Measurements from ENCODE around the gene ARHGAP15.
A peak's percentile ranks its signal among the peaks of the same experiment; 100 is the strongest.

The ARHGAP15 gene

DNA sequence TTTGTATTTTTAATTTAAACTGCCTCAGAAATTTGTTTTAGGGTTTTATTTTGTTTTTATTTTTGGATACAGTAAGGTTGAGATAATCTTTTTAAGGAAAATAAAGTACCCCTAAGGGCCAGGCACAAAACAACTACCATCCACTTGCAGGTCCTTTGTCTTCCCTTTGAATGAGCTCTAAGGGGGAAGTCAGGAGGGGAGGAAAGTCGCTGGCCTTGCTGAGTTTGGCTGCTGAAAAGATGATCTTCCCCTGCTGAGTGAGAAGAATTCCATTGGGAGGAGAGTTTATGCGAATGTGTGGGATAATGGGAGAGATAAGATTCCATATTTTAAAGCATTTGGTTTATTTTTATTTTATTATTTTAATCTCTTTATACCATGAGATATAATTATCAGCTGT lies 100.7 kb downstream of the ARHGAP15 start:
- DNase-seq = no peak

DNA sequence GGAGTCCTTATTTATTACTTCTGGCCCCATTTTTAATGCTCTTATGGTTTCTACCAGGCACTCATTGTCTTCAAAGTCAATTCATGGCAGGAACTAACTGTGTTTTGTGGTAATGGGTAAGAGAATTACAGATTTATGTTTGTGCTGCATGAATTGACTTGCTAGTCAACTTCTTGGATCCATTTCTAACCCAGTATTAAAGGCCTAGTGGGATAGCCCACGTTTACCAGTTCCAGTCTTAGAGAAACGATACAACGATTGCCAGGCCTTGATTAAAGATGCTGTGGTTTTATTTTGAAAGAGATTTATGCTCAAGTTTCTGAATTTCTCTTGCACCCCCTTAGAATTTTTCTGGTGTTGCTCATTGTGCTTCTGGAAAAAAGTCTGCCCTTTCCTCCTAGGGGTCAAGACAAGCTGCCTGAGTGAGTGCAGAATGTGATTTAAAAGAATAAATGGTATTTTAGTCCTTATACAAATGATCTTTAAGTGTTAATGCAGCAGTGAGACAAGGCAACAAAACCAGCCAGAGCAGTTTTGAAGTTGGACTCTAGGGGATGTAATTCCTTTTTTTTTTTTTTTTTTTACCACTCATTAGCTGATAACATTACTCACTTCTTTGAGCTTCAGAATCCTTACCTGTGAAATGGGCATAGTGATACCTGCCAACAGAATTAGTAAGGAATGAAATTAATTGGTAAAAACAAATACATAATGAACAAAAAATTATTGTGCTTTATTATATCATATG lies 101.5 kb downstream of the ARHGAP15 start:
- no peak for DNase-seq

DNA sequence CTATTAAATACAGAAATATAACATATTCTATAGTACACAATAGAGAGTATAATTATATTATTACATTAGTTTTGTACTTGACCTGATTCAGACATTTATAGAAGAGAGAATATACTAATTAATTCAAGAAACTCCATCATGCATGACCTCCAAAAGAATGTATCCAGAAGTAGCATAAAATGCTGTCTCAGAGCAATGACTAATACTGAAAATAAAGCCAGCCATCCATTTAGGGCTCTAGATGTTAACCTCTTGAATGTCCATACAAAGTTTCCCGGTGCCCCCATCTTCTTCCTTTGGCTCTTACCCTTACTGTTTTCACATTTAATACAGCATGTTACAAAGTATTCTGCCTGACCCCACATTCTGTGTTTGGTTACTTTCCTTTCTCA lies 102.0 kb downstream of the ARHGAP15 start:
- no peak for DNase-seq

DNA sequence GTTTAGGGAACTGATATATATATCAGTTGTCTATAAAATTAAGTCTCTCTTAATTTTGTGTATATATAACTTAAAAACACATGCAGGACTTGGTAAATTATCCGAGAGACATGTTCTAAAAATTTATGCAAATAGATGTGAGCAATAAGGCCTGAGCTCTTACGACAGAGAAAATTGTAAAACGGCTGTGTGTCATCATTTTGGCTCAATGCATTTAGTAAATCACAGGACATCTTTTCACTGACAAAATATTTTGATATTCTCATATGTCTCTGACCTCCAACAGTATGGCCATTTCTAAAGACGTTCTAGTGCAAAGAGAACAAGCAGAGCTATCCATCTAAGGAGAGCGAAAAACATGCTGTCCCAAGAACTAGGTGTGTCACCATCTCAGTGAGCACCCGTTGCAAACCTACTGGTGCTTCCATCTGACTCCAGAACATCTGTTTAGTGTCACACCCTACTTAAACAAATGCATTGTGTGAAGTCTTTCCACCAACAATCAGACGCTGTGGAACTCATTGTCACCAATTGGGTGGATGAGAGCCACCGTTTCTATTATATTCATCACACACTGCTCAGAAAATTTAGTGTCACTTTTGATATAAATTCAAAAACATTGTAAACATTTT lies 108.0 kb downstream of the ARHGAP15 start:
- no peak for DNase-seq

DNA sequence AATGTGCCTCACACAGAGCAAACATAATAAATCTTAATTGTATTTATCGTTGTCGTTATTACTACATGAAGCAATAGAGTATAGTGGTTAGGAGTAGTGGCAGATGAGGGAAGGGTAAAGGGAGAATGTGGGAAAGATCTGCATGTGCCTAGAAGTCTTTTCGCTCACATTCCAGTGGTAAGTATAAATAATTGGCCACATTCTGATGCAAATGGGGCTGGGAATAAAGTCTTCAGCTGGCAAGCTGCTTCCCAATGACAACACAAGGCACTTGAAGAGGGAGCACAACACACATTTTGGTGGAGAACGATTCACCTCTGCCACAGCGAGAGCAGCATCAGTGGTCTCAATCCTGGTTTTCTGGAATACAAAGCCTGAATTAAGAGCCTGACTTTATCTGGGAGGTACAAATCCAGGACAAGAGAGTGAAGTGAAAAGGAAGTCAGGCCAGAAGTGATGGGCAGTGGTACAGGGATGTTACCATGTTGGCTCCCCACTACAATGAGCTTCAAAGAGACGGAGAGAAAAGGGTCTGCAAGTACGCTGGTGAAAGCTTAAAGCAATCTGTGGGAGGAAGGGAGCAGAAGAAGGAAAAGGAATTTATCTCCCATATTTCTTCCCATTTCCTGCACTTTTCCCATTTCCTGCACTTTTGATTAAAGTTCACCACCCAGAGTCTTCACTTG lies 112.3 kb downstream of the ARHGAP15 start:
- no peak for DNase-seq

DNA sequence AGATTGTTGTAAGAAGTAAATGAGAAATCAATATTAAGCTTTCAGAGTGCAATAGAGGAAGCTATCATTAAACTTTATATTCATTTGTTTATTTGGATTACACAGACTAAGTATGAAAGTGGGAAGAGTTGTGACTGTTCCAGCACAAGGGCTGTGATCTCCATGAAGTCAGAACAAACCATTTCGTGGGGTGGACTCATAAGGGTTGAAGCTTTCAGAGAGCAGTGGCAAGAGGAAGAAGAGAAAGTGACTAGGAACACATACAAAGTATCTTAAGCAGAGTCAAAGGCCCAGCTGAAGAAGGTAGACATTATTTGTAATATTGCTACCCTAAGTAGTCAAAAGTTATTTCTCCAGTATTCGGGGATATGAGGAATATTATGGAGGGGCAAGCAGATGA lies 117.0 kb downstream of the ARHGAP15 start:
- no peak for DNase-seq

DNA sequence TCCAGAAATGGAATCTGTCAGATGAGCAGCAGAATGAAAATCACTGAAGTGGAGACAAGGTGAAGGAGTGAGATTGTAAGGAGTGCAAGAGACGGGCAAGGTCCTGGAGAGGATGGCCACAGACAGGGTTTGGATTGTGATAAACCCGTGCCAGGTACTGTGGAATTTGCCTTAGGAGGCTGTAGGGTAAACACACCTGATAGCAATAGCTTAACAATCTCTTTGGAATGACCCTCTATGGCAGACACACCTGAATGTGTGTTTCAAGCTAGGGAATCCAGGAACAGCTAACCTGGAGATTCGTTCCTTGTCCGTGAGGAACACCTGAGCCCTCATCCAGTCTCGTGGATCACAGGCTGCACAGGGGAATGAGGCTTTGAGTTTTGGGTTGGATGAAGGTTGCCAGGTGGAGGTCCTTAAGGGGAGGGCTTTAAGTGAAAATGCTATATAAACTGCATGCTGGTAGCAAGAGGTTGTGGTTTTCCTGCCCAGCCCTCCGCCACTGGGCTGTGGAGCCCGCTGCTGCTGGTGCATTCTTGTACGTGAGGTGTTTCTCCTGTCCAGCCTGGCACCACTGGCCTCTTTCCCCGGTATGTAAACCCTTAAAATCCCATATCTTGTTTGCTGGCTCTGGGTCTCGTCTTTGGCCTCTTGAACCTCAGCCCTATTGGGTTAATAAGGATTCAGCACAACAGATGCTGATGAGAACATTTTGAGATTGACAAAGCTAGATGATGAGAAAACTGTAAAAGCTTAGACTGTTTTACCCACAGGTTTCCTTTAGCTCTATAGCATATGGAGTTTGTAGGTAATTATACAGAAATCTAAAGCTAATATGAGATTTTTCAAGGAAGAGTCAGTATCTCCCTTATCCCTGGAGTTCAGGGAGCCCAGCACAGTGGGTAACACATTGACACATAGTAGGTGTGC lies 117.9 kb downstream of the ARHGAP15 start:
- no peak for DNase-seq

DNA sequence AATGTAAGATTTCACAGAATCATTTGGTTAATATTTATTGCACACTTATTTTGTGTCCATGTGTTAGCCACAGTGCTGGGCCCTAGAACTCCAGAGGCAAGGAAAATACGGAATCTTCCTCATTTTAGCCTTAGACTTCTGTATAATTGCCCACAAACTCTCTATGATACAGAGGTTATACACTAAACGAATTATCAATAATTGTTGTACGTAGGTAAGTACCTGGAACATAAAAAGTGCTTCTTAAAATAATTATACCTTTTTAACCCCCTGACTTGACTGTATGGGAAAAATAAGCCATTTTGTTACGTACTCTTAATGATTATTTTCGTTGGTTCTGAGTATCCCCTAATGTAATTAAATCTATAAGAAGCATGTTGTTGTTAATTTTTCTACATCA lies 119.4 kb downstream of the ARHGAP15 start:
- DNase-seq = no peak

DNA sequence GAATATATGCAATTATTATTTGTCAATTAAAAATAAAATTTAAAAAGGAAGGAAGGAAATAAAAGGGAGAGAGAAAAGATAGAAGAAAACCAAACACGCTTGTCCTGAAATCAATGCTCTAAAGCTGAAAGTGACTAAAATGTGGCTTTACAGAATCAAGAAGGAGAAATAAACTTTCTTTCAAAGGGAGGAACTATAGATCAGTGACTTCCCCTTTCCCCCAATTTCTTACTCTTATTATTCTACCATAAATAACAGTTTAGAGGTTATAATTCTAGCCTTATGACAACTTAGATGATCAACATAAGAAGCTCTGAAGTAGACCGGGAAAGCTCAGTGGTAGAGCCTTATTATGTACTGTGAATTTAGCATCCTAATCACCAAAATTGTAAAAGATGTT lies 122.5 kb downstream of the ARHGAP15 start:
- no peak for DNase-seq

DNA sequence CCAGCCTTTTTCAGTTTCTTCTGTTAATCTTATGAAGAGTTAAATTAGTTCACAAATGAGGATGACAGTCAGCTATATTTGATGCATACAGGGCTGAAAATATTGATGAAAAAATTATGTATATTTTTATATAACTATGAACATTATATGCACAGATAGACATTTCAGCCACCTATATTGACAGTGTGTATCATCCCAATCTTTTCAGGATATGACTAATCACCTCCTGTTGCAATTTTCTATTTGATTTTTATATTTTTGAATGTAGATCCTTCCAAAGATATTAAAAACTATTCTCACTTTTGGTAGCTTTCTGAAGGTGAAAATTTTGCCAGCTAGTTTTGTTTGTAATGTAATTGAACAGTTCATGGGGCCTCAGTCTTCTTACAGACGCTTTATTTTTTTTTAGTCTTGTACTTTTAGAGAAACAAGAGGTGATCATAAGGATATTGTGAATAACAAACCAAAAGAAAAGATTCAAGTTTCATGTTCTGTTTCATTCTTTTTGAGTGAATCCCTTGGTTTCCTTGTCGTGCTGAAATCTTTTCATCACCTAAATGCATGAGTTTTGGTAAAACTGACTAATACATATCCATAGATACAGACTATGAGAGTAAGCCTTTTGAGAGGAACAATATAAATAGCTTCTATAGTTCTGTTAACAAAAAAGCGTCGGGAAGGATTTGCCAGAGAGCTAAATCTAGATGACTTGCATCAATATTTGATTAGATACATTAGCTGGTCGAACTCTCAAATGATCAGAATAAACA lies 123.1 kb downstream of the ARHGAP15 start:
- no peak for DNase-seq

DNA sequence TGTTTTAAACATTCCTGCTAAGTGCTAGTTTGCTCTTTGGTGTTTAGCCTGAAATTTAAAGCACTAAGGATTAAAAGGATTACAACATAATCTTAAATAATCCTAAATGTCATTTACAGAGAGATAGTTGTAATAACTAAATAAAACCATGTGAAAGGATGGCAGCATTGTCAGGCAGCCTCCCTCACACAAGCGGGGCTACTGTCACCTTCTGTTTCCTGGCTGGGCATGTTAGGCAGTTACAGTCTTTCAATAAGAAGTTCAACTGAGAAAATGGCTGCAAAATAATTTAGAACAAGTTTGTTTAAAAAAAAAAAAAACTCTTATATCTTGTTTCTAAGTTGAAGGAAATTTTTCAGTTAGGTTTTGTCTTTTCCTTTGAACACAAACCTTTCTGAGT lies 124.9 kb downstream of the ARHGAP15 start:
- DNase-seq = no peak

DNA sequence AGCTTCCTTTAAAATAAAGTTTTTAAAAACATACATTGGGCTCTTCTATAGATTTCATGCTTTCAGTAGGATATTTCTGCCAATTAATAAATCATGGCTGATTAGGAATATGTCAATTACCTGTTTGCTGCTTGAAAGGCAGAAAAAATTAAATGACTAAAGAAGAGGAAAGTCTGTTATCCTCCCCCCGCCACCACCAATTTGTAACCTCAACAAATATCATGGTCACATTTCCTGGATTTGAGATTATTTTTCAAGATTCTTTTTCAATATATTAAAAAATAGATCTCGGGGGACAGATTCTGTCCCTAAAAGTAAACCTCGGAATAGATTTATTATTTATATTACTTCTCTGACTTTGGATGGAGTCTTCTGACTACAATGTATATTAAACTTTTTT lies 125.9 kb downstream of the ARHGAP15 start:
- no peak for DNase-seq

DNA sequence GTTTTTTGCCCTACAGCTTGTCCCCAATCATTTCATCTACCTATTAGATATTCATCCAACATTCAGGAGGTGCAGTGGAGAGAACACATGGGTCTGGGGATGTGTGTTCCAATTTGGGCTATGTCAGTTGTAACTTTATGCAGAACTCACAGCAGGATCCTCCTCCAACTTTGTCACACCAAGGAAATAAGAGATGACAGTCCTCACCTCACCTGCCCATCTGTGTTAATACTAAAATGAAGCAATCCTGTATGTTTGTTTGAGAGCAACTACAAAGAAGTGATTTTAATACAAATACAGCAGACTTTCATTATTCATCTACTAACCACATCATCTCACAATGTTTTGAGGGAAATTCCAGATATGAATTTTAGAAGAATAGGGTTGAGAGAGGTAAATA lies 126.7 kb downstream of the ARHGAP15 start:
- no peak for DNase-seq

DNA sequence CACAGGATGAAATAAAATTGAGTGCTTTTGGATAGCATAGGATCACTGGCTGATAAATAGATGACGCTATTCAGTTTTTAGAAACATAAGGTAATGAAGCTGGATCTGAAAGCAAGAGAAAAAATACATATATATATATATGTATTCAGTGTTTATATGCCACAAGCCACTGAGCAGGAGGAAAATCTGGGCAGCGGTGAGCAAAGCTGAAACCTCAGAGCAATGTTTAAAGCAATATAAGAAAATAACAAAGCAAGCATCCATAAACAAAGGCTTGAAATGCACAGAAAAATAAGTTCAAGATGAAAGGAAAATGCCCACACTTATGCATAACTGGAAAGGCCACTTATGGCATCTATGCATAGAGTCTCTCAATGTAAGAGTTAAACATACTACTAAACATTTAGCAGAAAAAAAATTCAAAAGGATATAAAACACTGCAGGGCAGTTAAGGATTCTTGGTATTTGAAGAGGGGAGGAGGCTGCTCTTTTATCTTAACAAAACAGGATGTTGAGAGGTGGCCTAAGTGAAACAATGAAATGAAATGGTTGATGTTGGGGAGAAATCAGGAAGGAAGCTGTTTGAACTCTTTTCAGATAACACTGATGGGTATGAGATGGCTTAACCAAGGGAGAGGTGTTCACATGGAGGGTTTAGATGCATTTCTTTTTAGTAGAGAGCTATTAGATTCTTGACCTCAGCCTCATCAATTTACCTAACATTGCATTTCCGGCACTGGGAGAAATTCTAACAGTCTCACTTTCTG lies 129.1 kb downstream of the ARHGAP15 start:
- DNase-seq = no peak

DNA sequence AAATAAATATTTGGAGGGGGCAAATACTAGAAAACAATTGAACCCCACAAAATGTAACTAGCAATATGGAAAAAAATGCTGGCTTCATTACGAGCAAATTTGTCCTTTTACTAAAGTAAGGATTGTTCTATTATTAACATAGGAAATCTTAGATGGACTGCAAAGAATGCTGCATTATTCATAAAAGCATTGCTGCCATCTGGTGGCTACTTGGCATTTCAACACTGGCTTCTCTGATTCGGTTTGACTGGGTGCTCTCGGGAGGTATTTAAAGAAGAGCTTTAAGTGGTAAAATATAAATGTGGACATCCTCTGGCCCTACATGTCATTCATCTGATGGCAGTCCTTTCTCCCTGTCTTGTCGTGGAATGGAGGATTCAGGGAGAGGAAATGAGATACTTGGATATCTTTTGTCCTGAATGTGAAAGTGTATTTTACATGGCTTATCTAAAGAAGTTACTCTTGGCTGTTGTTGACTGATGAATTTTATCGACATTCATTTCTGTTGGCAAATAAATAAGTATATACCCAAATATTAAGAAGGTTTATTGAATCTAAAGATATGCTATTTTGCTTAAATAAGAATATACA lies 130.2 kb downstream of the ARHGAP15 start:
- DNase-seq = peak; percentile 77

DNA sequence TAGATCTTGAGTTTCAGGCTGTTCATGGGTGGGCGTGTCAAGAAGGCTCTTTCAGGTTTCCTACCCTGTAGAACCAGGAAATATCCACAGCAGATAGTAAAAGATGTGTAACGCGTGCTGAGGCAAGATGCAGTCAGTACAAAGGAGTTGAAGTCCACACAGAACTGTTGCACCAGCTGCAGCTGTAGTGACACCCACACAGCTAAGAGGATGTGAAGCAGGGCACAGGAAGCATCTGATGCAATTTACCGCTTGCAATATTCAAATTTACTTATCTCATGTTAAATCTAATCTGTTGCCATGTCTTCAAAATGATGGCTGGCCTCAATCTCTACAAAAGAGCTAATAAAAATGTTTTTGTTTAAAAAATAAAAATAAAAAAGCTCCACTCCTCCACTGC lies 132.8 kb downstream of the ARHGAP15 start:
- DNase-seq = no peak

DNA sequence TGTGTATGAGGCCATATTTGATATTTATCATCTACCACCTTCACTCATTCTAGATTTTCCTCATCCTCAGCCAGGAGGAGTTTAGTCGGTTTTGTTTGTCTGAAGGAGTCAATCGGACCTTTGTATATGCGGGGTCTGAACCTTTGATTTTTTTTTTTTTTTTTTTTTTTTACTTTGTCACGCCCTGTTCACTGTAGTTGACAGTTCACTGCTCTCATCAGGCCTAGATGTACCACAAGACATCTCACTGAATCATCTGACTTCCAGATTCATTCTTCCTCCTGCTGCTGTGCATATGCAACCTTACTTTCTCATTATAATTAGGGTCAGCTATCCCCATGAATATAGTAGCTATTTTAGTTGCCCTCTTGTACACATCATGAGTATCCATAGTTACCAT lies 133.2 kb downstream of the ARHGAP15 start:
- DNase-seq = no peak

DNA sequence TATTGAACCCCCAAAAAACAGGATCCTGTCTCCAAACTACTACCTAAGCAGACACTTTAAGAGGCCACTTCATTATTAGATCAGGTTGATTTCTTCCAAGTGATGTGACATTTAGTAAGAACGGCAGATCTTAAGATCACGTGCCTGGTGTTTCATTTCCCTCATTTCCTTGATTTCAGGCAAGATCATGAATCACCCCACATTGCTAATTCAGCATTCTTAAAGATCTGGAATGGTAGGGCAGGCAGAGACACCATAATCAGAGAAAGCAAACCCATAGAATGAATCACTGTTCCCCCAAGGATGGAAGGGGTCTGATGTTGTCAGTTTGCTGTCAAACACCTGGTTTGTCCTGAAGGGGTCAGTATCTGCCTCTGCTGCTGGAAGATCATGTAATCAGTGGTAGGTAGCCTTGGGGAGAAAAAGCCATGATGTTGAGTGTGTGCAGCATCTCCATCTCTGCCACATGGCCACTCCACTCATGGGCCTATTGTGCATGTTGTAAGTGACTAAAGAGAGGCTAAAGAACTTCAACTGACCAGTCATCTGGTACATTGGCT lies 133.9 kb downstream of the ARHGAP15 start:
- DNase-seq = no peak

DNA sequence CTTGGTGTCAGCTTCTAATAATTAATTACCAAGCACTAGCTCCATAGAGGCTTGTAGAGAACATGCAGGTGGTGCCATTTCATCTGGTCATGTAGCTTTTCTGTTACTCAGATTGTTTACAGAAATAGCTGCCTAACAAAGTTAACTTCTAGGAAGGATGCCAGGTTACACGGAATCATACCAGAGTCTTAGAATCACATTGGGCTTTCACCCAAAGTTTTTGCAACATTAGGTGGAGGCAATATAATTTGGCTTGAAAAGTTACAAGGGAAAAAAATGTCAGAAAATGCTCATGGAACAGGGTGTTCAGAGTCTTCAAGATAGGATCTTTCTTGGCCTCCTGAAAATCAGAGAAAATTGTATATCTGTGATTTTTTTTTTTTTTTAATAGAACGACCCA lies 135.6 kb downstream of the ARHGAP15 start:
- no peak for DNase-seq

DNA sequence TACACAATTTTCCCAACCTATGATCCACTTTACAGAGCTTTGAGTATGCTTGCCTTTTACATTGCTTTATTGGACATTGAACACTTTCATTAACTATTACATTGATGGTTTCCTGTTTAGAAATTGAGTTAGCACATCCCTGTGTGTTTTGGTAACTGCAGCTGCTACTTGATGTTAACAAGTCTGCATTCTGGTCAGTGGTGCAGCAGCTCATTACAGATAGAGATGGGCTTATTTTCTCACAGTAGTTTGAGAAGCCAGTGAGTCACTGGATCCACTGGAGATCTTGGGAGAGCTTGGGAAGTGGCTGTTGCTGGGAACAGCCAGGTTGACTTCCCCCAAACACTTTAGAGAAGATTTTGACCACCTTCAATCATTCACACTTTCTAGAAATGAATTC lies 150.5 kb downstream of the ARHGAP15 start:
- DNase-seq = no peak
